Posterior cingulate gyrus (tissue), 11 donors: ENCODE results near the gene CAMKK1.
A peak's percentile ranks its signal among the peaks of the same experiment; 100 is the strongest.

ENCODE experiments used
- DNase-seq, 10 donors: peaks; one replicate each; pipeline versions ENCODE4 v3.0.0 to v3.0.0-alpha.2; 2020 to 2021; ENCODE audit warnings: mixed read lengths in 3 of 10
- intact Hi-C: fragments of 100-400 bp; cut with DNase I; formaldehyde crosslinking; loops from one replicate; pipeline ENCODE4 v1.15.1; 2023

Gene CAMKK1

DNA sequence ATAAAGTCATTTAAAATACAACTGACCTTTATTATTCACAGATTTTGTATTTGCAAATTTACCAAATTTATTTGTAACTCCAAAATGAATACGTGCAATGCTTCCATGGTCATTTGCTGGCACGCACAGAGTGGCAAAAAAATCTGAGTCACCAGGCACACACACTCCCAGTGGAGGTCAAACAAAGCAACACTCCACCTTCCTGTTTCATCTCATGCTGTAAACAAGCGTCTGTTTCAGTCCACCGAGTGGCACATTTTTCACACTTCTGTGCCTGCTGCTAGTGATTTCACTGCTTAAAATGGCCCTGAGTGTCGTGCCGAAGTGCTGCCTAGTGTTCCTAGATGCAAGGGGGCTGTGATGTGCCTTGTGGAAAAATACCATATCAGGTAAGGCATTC, 74.1 kb downstream of the CAMKK1 start:
- intact Hi-C loops = no loop called here

DNA sequence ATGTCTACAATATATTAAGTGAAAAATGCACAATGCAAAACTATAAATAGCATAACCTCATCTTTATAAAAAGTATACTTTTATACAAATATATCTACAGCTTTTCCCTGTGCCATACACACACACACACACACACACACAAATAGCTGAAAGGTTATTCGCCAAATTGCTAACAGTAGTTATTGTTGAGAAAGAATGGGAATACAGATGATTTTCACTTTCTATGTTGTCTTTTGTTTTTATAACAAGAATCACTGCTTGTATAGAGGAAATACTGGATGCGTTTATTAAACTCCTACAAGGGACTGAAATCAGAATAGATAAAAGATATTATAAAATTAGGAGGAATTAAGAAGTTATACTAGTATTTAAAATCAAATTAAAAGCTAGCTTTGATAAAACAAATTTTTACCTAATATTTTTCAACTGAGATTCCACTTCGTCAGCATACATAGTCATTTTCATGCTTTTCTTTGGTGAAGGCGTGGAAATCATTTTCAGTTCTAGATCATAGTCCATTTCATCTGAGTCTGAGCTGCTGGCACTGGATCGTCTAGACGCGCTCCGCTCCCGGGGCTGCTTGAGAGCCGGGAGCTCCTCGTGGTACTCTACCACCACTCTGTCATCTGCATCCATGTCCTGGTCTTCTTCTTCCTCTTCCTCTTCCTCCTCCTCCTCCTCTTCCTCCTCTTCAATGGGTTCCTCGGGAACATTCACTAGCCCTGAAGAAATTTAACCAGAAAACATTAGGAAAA, 74.8 kb downstream of the CAMKK1 start:
- intact Hi-C loops = no loop called here
- DNase-seq = peak in 2 of 10 donors; percentile 46 to 82

More for the DNA sequence above, 74.1 kb downstream of the CAMKK1 start:
- DNase-seq = peak in 1 of 10 donors; percentile 74

DNA sequence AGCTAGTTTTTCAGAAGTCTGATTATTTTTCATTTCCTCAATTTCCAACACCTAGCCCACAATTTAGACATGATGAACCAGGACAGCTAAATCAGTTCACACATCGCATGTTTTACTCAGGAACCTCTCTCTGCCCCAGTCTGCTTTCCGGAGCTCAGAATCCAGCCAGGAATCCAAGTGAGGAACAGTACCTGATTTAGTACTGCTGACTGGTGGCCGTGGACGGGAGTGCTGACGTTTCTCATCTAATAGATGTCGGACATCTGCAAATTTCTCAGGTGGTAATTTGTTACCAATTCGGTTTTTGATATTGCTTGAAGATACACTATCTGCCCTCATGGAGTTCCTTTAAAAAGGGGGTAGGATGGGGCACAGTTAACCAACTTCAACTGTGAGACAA, 76.9 kb downstream of the CAMKK1 start:
- intact Hi-C loops = no loop called here

DNA sequence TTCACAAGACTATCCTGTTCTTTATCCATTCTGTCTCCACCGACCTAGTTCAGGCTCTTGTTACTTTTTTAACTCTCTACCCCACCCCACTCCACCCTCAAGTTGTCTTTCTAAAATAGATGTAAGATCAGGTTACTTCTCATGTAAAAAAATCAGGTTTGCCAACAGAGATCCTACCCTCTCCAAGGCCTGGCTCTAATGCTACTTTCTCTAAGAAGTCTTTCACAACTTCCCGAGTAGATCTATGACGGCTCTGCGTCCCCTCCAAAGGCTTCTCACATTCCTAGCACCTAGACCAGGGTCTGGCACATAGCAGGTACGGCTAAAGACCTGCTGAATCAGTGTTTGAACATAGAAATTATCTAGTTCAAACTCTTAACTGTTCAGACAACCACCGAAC, 77.7 kb downstream of the CAMKK1 start:
- no peak for DNase-seq
- intact Hi-C loops = no loop called here

More for the DNA sequence above, 76.9 kb downstream of the CAMKK1 start:
- DNase-seq = no peak

DNA sequence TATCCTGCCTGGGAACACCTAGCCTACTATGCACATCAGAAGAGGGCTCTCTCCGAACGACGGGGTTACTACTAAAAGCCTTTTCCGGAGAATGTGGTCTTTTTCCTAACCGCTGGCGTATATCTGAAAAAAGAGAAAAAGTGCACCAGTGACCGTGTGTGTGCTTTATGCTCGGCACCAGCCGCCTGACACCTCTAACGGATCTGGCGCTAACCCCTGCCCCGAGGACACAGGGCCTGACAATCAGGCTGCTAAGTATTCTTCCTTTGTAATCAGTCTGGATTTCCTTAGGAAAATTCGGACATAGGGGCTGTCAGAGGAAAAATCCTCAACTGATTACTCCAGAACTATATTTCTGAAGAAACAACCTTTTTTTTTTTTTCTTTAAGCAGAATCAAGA, 78.5 kb downstream of the CAMKK1 start:
- DNase-seq = no peak
- intact Hi-C loops = no loop called here

DNA sequence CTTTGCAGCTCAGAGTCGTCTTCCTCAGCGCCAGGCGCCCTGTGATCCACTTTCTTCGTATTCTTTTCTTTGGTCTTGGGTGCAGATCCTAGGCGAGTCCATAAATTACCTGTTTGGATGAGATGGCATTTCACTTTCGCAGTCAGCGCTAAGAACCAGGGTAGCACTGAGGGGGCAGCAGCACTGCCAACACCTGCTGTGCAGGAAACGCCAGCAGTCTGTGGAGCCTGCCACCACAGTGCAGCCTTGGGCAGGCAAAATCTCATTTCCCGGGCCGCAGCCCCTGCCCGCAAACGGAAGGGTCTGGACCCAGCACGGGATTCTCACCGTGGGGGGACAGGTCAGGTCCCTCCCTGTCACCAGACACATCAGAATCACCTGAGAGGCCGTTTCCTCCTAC, 79.7 kb downstream of the CAMKK1 start:
- DNase-seq = peak in 1 of 10 donors; percentile 58
- intact Hi-C loops = no loop called here

DNA sequence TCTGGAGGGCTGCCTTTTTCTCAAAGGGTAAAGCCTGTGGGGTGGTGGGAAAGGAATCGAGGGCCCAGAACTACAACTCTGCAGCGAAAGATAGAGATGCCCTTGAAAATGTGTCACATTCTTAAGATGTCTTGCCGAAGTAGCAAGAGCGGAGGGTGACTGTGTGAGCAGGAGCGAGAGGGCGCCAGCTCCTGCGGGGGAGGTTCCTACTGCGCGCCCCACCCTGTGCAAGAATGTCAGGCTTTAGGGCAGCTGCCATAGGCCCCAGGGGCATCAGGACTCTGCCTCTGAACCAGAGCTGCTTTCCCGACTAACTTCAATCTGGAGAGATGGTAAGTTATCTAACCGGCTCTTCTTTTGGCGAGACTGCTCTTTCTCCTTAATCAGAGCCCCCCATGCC, 80.1 kb downstream of the CAMKK1 start:
- intact Hi-C loops = no loop called here

DNA sequence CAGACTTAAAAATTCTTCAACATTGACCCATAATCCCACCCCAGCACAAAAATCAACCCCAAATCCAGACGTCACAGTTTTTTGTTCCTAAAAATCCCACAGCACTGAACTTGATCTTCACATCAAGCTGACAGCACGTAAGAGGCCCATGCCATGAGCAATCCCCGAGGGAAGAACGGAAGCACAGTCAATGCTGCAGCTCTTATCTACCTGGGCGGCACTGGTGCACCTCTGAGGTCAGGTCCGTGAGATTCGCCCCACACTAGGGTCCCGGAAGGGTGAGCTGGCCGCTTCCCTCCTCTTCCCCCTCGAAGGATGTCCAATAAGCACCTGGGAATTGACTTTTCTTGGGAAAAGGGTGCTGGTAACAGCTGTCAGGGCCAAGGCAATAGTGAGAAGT, 80.6 kb downstream of the CAMKK1 start:
- DNase-seq = no peak
- intact Hi-C loops = no loop called here

More for the DNA sequence above, 80.1 kb downstream of the CAMKK1 start:
- DNase-seq = peak in 1 of 10 donors; percentile 61
